Brain pericyte (primary cell): ENCODE measurements around the gene UBAP1.
"Not testable (repeated sequence)": the region's sequence is repeated elsewhere in the genome, so short reads cannot be mapped to it uniquely, and the experiment has no call there.

Experiments
- DNase-seq: peaks from one replicate; pipeline ENCODE4 v3.0.0-alpha.2; 2012; ENCODE audit warnings: low read depth, low spot score

UBAP1 gene

GRCh38 chr9:34262971-34263370 is 84.1 kb downstream of the UBAP1 start:
- no peak for DNase-seq

GRCh38 chr9:34267660-34268059 is 88.8 kb downstream of the UBAP1 start:
- DNase-seq: no peak

GRCh38 chr9:34271265-34272006 is 92.6 kb downstream of the UBAP1 start:
- no peak for DNase-seq

- no peak for DNase-seq
Observed at GRCh38 chr9:34272101-34272541, 93.3 kb downstream of the UBAP1 start.

GRCh38 chr9:34273588-34273987 is 94.7 kb downstream of the UBAP1 start:
- not testable (repeated sequence) for DNase-seq

- DNase-seq: no peak
Observed at GRCh38 chr9:34275811-34276210, 97.0 kb downstream of the UBAP1 start.

GRCh38 chr9:34276772-34277171 is 97.9 kb downstream of the UBAP1 start:
- no peak for DNase-seq

- no peak for DNase-seq
Observed at GRCh38 chr9:34279411-34279810, 100.6 kb downstream of the UBAP1 start.

GRCh38 chr9:34282096-34282495 is 103.3 kb downstream of the UBAP1 start:
- no peak for DNase-seq

GRCh38 chr9:34289159-34289558 is 110.3 kb downstream of the UBAP1 start:
- no peak for DNase-seq

GRCh38 chr9:34291023-34291422 is 112.2 kb downstream of the UBAP1 start:
- DNase-seq: no peak

- no peak for DNase-seq
Observed at GRCh38 chr9:34291423-34291822, 112.6 kb downstream of the UBAP1 start.

GRCh38 chr9:34292552-34292951 is 113.7 kb downstream of the UBAP1 start:
- no peak for DNase-seq

- DNase-seq: not testable (repeated sequence)
Observed at GRCh38 chr9:34301064-34301463, 122.2 kb downstream of the UBAP1 start.
